GM12874 (cell line): ENCODE data around the gene CCNY.

Source experiments
- TF ChIP-seq, protein P1 (sequence below): IDR thresholded peaks from 2 replicates; pipeline ENCODE4 v1.5.1; 2011; ENCODE audit warnings: low read depth, mild to moderate bottlenecking, control low read depth, low read length, moderate library complexity; ENCODE audit not compliant: insufficient read depth

CCNY gene

DNA sequence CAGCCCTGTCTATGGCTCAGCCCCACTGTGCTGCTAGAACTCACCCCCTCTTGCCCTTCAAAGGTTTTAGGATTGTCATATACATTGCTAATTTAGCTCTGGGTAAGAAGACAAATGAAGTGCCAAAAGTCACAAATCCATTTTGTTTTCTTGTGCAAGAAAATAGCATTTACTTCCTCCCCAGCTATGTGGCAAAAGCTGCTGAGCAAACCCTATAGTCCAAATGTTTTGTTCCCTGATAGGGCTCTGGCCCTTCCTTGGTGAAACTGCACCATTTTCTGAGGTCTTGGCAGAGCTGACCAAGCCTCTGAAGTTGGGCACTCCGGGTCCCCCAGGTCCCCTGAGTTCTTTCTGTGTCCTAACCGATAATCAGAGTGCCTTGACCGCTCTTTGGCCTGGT, 184.7 kb downstream of the CCNY start:
- TF ChIP-seq, protein P1, sequence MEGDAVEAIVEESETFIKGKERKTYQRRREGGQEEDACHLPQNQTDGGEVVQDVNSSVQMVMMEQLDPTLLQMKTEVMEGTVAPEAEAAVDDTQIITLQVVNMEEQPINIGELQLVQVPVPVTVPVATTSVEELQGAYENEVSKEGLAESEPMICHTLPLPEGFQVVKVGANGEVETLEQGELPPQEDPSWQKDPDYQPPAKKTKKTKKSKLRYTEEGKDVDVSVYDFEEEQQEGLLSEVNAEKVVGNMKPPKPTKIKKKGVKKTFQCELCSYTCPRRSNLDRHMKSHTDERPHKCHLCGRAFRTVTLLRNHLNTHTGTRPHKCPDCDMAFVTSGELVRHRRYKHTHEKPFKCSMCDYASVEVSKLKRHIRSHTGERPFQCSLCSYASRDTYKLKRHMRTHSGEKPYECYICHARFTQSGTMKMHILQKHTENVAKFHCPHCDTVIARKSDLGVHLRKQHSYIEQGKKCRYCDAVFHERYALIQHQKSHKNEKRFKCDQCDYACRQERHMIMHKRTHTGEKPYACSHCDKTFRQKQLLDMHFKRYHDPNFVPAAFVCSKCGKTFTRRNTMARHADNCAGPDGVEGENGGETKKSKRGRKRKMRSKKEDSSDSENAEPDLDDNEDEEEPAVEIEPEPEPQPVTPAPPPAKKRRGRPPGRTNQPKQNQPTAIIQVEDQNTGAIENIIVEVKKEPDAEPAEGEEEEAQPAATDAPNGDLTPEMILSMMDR, result no peak

DNA sequence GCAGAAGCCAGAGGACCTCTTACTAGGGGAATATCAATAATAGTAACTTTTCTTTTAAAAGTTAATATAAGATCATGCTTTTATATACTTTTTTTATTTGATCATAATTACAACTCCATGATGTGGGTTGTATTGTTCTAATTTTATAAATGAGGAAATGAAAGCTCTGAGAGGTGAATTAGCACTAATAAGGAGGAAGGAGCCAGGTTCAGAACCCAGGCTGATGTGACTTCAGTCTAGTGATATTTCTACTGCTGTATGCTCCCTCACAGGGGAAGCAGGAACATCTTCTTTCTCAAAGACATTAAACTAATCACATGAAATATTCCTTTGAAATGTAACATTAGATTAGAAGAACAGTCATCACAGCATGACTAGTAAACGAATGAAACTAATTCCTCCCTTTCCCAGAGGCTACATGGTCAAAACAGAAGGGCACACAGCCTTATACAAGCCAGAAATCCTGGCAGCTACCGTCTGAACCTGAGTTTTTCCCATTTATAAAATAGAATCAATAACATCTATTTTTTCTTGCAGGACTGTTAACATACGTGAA, 187.4 kb downstream of the CCNY start:
- TF ChIP-seq, protein P1, result no peak

DNA sequence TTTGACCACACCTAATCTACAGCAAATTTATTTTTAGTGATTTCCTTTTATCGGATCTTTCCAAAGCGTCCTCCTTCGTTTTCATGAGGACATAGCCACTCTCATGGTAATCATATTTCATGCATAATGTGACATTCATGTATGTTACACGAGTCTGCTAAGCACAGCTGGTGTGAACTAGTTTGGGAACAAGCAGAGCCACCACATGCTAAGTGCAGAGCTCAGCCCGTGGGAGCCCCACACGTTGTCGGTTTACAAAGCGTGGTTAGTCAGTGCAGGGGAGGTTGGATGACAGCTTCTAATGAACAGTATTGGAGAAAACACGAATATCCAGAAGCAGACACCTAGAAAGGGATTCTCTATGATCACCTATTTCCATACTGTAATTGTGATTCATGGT, 190.4 kb downstream of the CCNY start:
- TF ChIP-seq, protein P1, result no peak

DNA sequence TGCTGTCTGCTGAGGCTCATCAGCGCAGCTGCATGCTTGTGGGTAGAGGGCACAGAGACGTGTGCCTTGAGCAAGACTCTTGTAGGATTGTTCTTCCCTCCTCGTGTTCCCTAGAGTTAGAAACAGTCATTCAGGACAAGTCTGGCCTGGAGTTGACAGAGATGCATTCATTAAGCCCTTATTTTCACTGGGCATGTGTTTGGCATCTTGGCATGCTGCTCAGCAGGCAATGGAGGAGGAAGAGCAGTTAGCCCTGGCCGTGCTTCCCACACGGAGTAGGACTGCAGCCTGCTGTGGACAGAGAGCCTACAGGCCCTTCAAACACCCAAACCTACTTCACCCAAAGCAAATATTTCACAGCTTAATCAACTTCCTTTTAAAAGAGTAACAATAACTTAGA, 195.8 kb downstream of the CCNY start:
- TF ChIP-seq, protein P1, result no peak

DNA sequence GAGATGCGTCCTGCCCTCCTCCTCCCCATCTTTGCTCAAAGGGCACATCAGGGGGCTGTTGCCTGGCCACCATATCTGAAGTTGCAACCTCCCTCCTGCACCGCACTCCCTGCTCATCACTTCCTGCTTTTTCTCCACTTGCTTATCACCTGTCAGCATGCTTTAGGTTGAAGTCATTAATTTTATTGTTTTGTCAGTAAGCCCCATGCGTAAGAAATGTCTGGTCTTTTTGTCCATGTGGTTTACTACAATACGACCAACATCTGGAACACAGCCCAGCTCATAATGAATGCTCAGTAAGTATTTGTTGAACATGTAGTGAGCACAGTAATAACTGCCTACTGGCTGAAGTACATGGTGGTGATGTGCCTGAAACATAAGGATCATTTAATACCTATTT, 197.3 kb downstream of the CCNY start:
- TF ChIP-seq, protein P1, result no peak

DNA sequence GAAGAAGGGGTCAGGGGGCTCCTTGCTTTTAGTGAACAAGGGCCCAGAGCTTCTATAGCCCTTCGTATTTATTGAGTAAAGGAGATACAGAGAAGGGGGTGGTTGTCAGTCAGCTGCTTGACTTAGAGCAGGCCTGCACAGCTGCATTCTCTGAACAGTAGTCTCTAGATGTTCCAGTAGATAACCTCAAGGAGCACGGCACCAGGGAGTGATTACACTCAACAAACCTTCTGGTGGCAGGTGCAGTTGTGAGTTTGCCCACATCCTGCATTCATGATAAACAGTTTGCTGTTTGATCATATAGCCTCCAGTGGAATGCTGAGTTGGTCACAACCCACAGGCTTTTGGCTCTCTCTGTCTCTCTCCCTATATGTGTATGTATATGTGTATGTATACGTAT, 198.8 kb downstream of the CCNY start:
- TF ChIP-seq, protein P1, result no peak

DNA sequence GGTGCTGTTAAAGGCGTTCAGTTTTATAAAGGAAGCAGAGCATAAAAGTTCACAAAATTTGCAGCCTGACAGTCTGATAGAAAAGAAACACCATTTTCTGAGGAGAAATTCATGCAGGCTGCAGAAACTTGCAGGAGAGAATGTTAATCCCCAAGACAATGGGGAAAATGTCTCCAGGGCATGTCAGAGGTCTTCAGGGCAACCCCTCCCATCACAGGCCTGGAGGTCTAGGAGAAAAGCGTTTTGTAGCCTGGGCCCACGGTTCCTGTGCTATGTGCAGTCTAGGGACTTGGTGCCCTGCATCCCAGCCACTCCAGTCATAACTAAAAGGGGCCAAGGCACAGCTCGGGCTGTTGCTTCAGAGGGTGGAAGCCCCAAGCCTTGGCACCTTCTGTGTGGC, 200.5 kb downstream of the CCNY start:
- TF ChIP-seq, protein P1, result no peak
